ENCODE data around the gene PDE8A. TPM values are rescaled to one million over a fixed set of nuclear protein-coding genes. Genes with fewer than 3 reads are reported as not detected.

PDE8A gene
- total RNA-seq, 2 experiments from 2014 or later: 17.5 to 19.7 TPM

DNA sequence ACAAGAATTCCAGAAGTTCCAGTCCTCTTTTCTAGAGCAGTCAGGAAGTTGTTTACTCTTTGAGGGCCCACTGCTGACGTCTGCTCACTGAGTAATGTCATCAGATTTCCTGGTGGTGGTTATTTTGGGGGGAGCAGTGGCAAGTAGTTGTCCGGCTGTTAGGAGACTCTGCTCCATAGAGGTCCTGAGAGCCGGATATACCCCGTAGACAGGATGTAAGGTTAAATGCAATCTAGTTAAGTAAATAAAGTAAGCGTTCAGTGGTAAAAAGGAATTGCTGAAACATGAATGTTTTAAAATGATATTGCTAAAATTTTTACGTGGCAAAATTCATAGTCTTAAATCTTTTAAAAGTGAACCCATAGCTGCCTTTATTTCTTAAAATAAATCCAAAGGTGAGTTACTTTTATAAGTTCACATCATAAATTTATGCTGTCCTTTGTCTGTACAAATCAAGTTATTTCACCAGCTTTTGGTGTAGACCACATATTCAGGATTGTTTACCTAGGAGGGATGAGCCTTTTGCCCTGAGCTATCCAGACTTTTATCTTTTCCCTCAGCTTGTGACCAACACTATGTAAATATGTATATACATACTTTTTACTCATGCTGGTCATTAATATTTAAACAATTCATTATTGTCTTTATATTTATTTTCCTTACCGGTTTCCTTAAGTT, 65.8 kb downstream of the PDE8A start:
- POLR2A ChIA-PET: no interaction called here

DNA sequence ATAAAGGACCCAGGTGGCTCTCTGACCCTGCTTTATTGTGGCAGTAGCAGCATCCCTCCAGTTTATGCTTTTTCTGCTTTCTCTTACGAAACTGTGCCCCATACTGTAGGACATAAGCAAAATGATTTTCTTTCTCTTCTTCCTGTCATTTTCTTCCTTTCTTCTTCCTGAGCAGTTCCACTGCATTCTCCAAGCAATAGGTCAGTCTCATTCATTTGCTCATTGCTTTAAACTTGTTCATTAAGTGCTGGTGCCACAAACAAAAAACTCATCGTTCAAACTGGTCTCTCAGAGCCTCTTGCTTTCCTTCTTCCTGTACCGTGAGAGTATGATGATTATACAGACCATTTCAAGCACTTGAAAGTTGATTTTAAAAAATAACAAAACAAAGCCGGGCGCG, 66.8 kb downstream of the PDE8A start:
- ChIA-PET POLR2A (no interaction called here), CTCF (no interaction called here)

More for the DNA sequence above, 65.8 kb downstream of the PDE8A start:
- CTCF ChIA-PET: no interaction called here

DNA sequence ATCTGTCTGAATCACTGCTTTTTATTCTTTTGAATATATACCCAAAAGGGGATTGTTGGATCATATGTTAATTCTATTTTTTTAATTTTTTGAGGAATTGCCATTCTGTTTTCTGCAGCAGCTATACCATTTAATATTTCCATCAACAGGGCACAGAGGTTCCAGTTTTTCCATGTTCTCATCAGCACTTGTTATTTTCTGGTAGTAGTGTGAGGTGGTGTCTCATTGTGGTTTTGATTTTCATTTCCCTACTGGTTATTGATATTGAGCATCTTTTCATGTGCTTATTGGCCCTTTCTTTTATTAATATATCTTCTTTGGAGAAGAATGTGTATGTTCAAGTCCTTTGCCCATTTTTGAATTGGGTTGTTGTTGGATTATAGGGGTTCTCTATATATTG, 68.1 kb downstream of the PDE8A start:
- CTCF ChIA-PET: interaction anchor here (1.6 kb wide), 1 partner anchor 445 kb away, joined by 3 read pairs; no protein-coding TSS in a partner anchor
- POLR2A ChIA-PET: no interaction called here

DNA sequence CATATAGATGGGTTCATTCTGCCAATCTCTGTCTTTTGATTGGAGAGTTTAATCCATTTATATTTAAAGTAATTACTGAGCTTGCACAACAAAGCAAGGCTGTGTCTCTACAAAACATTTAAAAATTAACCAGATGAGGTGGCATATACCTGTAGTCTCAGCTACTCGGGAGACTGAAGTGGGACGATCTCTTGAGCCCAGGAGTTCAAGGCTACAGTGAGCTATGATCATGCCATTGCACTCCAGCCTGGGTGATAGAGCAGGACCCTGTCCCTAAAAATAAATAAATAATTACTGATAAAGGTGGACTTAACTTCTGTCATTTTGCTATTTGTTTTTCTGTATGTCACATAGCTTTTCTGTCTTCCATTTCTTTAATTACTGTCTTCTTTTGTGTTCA, 78.1 kb downstream of the PDE8A start:
- ChIA-PET POLR2A (no interaction called here), CTCF (no interaction called here)

DNA sequence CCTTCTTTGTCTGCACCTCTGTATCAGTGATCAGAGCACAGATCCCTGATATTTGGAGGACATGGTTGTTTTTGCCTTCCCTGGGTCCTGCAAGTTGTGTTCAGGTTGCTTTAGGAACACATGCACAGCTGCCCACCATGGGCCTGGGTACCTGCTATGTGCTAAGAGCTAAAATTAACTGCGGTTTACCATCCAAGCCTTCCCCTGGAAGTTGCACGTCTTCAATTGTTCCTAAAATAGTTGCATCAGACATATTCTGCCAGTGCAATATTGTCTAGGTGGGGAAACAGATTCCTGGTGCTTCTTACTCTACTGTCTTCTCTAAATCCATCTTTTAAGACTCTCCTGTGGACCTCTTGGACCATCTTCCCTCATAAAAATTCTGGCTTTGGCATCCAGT, 80.9 kb downstream of the PDE8A start:
- POLR2A ChIA-PET: no interaction called here

DNA sequence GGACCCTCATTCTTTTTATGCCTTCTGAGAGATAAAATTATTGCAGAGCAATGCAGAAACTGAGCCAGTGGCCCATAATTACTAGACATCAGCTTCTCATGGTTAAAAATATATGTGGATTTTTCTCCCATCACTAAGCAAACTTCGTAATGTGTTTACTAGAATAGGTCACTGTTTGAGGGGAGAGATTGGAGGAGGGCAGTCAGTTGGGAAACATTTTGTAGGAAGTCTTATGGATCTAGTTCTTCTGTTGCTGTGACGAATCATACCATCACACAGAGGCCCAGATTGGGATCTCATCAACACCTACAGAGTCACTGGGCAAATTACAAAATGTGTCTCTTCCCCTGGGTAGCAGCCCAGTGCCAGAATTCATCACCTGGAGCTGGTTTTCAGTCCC, 81.4 kb downstream of the PDE8A start:
- ChIA-PET CTCF (no interaction called here), POLR2A (no interaction called here)

More for the DNA sequence above, 80.9 kb downstream of the PDE8A start:
- CTCF ChIA-PET: no interaction called here

DNA sequence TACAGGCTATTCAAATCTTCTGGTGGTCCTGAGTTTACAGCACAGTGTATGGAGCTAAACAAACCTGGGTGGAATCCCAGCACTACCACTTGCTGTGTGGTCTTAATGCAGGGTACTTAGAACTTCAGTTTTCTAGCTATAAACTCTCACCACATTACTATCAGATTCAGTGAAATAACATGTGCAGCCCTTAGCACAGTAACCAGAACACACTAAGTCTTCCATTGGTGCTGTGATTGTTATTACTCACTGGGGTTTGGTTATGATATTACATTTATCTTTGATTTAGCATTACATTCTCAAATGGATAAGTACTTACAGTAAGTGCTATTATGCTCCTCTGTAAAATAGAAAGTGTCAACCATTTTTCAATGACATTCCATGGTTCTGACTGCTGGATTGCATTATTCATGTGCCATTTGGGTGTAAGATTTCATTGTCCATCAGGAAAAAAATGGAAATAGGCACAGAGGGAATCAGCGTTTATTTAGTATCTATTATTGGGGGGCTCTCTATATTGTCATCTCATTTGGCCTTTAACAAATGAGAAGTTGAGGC, 81.9 kb downstream of the PDE8A start:
- CTCF ChIA-PET: no interaction called here
- POLR2A ChIA-PET: no interaction called here

DNA sequence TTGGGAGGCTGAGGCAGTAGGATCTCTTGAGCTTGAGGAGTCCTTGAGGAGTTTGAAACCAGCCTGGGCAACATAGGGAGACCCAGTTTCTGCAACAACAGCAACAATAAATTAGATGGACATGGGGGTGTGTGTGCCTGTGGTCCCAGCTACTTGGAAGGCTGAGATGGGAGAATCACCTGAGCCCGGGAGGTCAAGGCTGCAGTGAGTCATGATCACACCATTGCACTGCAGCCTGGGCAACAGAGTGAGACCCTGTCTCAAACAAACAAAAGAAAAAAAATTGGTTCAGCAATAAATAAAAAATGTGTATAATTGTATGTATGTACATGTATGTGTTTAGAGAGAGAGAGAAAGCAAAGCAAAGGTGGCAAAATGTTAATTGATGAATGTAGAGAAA, 83.1 kb downstream of the PDE8A start:
- ChIA-PET CTCF (no interaction called here), POLR2A (no interaction called here)

DNA sequence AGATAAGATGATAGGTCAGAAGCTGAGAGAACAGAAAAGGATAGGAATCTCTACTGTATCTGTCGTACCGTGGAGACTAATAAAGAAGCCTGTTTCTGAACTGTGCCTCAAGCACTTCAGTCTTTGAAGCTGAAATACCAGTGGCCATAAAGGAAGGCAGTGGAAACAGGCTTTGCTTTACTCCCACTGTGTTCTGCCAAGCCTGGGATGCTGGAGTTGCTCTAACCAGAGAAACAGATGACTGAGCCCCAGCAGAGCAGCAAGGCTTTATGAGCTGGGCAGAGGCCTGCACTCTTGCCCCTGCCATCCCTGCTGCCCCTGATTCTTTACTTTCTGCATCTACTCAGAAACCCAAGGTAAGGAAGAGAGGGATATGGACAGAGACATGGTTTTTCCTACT, 89.4 kb downstream of the PDE8A start:
- ChIA-PET CTCF (interaction anchor here (0.5 kb wide), 1 partner anchor 401 kb away, joined by 3 read pairs; no protein-coding TSS in a partner anchor), POLR2A (no interaction called here)

DNA sequence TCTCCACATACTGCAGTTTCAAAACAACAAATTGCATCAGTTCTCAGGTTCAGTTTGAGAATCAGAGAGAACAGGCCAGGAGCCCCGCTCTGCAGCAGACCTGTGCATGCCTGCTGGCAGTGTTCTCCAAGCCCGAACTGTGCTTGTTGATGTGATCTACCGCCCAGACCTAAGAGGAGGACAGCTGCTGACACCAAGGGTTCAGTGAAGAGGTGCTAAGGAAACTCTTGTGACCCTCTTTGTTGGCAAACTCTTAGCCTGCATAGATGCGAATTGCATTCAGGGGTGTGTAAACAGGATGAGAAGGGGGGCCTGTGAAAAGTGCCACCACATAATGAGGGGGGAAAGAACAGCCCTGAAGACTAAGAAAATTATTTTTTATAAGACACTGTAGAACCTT, 89.8 kb downstream of the PDE8A start:
- CTCF ChIA-PET: interaction anchor here (0.5 kb wide), 1 partner anchor 401 kb away, joined by 3 read pairs; no protein-coding TSS in a partner anchor
- POLR2A ChIA-PET: no interaction called here

DNA sequence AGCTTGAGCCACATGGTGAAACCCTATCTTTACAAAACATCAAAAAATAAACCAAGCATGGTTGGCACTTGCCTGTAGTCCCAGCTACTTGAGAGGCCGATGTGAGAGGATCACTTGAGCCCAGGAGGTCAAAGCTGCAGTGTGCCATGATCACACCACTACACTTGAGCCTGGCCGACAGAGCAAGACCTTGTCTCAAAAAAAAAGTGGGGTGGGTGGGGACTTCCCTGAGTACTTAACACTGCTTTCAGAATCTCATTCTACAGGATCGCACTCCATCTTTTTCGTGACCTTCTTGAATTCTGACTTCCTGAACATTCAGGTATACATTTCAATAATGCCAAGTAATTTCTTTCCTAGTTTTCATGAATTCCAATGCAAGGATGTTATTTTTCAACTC, 91.3 kb downstream of the PDE8A start:
- CTCF ChIA-PET: no interaction called here

DNA sequence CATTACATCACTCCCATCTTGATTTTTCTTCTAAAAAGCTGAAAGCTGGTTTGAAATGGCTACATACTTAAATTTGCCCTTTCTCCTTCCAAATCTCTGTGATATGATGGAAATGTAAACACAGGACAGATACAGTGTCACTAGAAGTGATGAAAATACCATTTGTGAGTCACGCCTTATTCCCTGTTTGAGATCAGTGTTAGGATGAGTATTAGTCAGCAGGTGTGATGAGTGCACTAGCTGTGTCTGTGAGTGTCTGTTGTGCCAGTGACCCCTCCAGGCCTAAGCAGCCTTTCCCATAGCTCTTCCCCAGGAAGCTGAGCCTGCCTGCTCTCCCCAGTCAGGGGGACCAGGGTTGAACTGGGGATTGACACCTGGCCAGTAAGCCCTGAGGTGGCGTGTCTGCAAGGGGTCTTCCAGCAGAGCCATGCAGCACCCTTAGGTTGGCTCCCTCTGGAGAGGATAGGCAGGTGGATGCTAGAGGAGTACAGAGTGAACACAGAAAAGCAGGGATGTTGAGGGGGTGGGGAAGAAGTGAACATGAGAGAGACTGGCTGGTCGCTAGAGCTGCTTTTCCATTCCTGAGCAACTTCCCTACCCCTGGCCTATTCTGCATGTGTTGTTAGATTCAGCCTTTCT, 92.0 kb downstream of the PDE8A start:
- ChIA-PET POLR2A (no interaction called here), CTCF (no interaction called here)

More for the DNA sequence above, 91.3 kb downstream of the PDE8A start:
- POLR2A ChIA-PET: no interaction called here

DNA sequence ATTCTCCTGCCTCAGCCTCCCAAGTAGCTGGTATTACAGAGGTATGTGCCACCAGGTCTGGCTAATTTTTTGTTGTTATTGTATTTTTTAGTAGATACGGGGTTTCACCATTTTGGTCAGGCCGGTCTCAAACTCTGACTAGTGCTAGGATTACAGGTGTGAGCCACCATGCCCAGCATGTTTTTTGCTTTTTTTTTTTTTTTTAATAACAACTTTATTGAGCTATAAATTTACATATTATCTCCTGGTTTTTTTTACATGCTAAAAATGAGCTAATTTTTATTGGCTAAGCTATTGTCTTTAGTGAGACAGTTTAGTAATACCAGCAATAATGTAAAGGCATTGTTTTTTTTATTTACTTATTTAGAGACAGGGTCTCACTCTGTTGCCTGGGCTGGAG, 105.2 kb downstream of the PDE8A start:
- CTCF ChIA-PET: interaction anchor here (0.6 kb wide), 1 partner anchor 86 kb away, joined by 4 read pairs; no protein-coding TSS in a partner anchor
- POLR2A ChIA-PET: no interaction called here

DNA sequence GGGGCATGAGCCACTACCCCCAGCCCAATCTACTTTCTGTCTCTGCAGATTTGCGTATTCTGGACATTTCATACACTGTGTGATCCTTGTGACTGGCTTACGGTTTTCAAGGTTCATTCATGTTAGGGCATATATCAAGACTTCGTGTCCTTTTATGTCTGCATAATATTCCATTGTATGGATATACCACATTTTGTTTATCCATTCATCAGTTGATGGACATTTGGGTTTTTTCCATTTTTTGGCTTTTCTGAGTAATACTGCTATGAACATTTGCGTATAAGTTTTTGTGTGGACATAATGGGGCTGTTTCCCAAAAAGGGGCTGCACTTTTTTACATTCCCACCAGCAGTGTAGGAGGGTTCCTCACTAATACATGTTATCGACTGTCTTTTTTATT, 106.6 kb downstream of the PDE8A start:
- ChIA-PET CTCF (no interaction called here), POLR2A (no interaction called here)

DNA sequence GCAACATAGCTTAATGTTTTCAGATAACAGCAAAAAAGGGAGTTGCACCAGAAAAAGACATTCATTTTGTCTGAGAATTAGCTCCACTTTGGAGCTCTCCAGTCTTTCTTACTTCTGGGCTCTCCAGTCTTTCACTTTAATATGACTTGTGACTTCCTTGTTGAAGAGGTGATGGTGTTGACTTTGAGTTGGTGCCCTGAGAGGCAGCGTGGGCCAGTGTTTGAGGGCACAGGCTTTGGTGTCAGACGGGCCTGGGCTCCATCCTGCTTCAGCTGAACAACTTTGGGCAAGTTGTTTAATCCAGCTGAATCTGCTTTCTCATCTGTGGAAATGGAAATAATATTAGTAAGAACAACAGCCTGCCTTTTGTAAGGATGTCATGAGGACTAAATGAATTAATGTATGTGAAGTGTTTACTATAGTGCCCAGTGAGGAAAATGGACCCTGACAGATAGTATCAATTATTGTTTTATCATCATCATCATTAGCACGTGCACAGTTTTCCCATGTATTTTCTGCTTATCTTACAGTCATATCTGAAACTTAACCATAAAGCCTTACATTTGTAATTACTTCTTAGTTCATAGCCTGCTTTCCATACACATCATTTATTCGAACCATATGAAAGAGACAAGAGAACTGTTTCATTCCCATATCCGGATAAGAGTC, 108.4 kb downstream of the PDE8A start:
- POLR2A ChIA-PET: no interaction called here

DNA sequence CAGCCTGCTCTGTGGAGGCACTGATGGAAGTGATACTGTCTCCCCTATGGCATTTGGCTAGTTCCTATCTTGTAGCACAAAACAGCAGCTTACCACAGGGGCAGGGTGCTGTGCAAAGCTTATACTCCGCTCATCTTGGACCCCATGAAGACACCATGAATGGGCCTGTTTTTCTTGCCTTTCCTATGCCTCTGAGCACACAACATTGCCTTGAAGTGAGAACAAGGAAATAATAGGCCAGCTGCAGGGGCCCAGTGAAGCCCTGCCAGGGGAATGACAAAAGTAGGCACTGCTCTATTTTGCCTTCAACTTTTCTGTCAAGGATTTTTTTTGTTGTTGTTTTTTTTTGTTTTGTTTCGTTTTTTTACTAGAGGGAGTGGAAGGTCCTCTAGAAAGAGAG, 110.3 kb downstream of the PDE8A start:
- POLR2A ChIA-PET: no interaction called here
- CTCF ChIA-PET: no interaction called here

More for the DNA sequence above, 108.4 kb downstream of the PDE8A start:
- CTCF ChIA-PET: no interaction called here

DNA sequence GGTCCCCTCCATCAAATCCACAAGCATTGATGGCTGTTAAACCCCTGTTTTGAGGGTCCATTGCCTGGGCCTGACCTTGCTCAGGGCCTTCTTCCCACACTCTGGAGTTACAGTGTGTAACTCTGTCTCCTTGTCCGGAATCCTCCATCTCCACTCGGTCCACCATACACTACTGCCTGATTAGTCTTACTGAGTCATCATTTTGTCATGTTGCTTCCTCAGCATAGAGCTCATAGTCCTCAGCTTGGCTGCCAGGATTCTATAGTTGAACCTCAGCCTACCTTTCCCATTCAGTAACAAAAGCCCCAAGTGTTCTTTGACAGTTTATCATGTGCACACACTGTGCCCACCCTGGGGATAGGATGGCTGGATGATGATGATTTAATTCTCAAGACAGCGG, 113.0 kb downstream of the PDE8A start:
- ChIA-PET POLR2A (no interaction called here), CTCF (no interaction called here)

DNA sequence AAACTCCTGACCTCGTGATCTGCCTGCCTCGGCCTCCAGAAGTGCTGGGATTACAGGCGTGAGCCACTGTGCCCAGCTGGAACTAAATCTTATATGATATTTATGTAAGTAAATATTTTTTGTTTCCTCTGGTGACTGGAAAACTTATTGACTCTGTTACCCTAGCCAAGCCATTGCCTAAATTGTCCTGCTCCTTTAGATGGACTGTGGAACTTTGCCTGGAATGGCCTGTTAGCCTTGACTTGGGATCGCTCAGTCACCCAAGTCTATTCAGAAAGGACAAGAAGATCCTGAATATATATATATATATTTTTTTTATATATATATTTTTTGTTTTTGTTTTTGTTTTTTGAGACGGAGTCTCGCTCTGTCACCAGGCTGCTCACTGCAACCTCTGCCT, 113.9 kb downstream of the PDE8A start:
- ChIA-PET POLR2A (no interaction called here), CTCF (no interaction called here)

DNA sequence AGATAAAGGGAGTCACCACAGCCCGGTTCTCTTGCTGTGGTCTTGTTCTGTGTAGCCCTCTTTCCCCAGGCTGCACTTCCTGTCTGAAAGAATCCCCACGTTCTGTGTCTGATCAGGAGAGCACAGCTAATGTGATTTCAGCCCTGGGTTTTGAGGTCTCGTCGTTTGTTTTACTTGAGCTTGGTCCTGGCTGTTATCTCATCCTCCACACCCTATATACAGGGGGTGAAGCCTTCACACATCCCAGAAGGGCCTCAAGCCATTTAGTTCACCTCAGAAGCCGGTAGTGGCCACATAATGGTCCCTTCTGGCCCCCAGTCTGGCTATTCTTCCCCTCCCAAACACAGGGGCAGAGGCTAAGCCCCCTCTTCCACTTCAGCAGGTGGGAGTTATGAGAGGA, 115.6 kb downstream of the PDE8A start:
- CTCF ChIA-PET: no interaction called here
- POLR2A ChIA-PET: no interaction called here

DNA sequence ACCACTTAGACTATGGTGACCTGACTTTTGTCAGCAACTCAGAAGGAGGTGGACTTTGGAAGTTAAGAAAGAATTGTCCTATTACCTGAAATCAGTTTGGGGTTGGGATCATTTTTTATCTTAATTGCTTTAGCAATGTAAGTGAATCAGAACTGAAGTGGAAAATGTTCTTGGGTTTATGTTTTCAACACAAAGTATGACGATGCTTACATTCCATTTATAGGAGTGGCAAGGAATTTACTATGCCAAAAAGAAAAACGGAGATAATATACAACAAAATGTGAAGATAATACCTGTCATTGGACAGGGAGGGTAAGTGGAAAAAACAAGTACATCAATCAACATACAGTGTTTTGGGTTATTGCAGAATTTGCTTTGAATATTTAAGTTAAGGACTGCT, 116.1 kb downstream of the PDE8A start:
- CTCF ChIA-PET: no interaction called here
- POLR2A ChIA-PET: no interaction called here

DNA sequence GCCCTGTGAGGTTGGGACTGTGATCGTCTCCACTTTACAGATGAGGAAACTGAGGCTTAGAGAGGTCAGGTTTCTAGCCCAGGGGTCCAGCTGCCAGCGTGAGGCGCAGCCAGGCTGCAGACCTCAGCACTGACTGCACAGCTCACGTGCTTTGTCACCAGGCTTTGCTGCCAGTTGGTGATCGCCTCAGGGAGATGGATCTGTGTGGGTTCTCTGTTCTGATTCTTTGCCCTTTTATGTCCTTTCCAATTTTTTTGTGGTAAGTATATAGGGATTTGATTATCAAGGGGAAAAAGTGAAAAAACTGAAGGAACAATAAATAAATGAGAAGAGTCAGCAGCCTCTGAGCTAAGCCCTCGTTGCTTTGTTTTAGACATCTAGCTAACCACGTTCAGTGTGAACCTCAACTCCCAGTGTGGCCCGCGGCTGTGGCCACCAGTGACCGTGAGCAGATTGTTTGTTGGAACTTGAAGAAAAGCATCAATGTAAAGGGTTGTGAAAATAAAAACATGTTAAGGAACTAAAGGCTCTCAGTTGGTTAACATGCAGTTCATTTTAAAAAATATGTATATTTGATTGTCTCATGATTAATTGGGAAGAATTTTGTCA, 117.6 kb downstream of the PDE8A start:
- POLR2A ChIA-PET: no interaction called here
- CTCF ChIA-PET: no interaction called here
